VCaP (cell line): ENCODE measurements around the gene FXYD5.

Source experiments
- H3K27ac ChIP-seq: fragments of 450-650 bp; 2 replicates; pipeline ENCODE4 v1.5.1; 2017
- CTCF ChIP-seq: fragments of 450-650 bp; conservative IDR thresholded peaks from 2 replicates; pipeline ENCODE4 v1.5.1; 2017; ENCODE audit warnings: mild to moderate bottlenecking, moderate library complexity

The FXYD5 gene

GRCh38 chr19:35116072-35116801 lies 38.3 kb upstream of the FXYD5 start:
- H3K27ac ChIP-seq = peak overlapping the region; percentile 76
- TF ChIP-seq CTCF = no peak

GRCh38 chr19:35117116-35117515 lies 37.4 kb upstream of the FXYD5 start:
- H3K27ac ChIP-seq = peak overlapping the region; percentile 76

GRCh38 chr19:35117799-35118198 lies 36.7 kb upstream of the FXYD5 start:
- no peak for TF ChIP-seq CTCF
- H3K27ac ChIP-seq = peak overlapping the region; percentile 32

More at GRCh38 chr19:35117116-35117515, 37.4 kb upstream of the FXYD5 start:
- no peak for TF ChIP-seq CTCF

GRCh38 chr19:35118268-35119020 lies 36.1 kb upstream of the FXYD5 start:
- no peak for TF ChIP-seq CTCF
- H3K27ac ChIP-seq = peak overlapping the region; percentile 32

GRCh38 chr19:35119091-35119490 lies 35.4 kb upstream of the FXYD5 start:
- H3K27ac ChIP-seq = peak overlapping the region; percentile 32; the same call in 1 of the 2 replicates

GRCh38 chr19:35119578-35120155 lies 34.9 kb upstream of the FXYD5 start:
- no peak overlapping the region for H3K27ac ChIP-seq
- no peak for TF ChIP-seq CTCF

More at GRCh38 chr19:35119091-35119490, 35.4 kb upstream of the FXYD5 start:
- no peak for TF ChIP-seq CTCF

GRCh38 chr19:35120492-35120891 lies 34.0 kb upstream of the FXYD5 start:
- no peak overlapping the region for H3K27ac ChIP-seq
- no peak for TF ChIP-seq CTCF
